K562 (cell line): ENCODE results near the gene PPP1R9B. TPM values are rescaled to one million over a fixed set of nuclear protein-coding genes. Genes with fewer than 3 reads are reported as not detected.

Experiments used
- BRCA1 ChIP-seq, 2 experiments: fragments of 450-650 bp in 1 of 2; sonication (generic) in 1 of 2; formaldehyde crosslinking in 1 of 2; IDR thresholded peaks; 2 replicates each; pipeline versions ENCODE4 v1.5.0 to v1.6.1; 2017 to 2020; ENCODE audit warnings: mild to moderate bottlenecking in 1 of 2, missing genetic modification reagents in 1 of 2
- CBX1 ChIP-seq: sonication (generic); IDR thresholded peaks from 2 replicates; pipeline ENCODE4 v1.6.1; 2016; ENCODE audit warnings: antibody characterized with exemption, low read depth, mild to moderate bottlenecking
- TAF1 ChIP-seq: IDR thresholded peaks from 2 replicates; pipeline ENCODE4 v1.6.1; 2011; ENCODE audit warnings: mild to moderate bottlenecking, low read length, moderate library complexity; ENCODE audit not compliant: insufficient read depth, control insufficient read depth, severe bottlenecking; ENCODE audit errors: extremely low read depth
- ZBTB11 ChIP-seq, 3 experiments: fragments of 200-800 bp in 1 of 3; fragments of 250-450 bp in 1 of 3; fragments of 450-650 bp in 1 of 3; sonication (Bioruptor Pico) in 1 of 3; sonication (Bioruptor generic) in 1 of 3; formaldehyde crosslinking in 1 of 3; IDR thresholded peaks; 2 replicates each; pipeline versions ENCODE4 v1.6.1 to v1.8.0; 2016 to 2022; ENCODE audit warnings: mild to moderate bottlenecking in 2 of 3, missing genetic modification characterization in 2 of 3, missing compliant biosample characterization in 1 of 3, moderate library complexity in 1 of 3
- ZNF318 ChIP-seq, 2 experiments: fragments of 450-650 bp; IDR thresholded peaks; 2 replicates each; pipeline ENCODE4 v1.6.1; 2016; ENCODE audit warnings: mild to moderate bottlenecking in 2 of 2, borderline replicate concordance in 1 of 2, low read depth in 1 of 2, moderate library complexity in 1 of 2
- ZNF639 ChIP-seq, 2 experiments: fragments of 200-800 bp in 1 of 2; sonication (Bioruptor generic) in 1 of 2; sonication (generic) in 1 of 2; formaldehyde crosslinking in 1 of 2; IDR thresholded peaks in 1 of 2; conservative IDR thresholded peaks in 1 of 2; 2 replicates each; pipeline versions ENCODE4 v1.5.0 to v1.6.1; 2016 to 2020; ENCODE audit warnings: missing compliant biosample characterization in 1 of 2, missing genetic modification characterization in 1 of 2, missing genetic modification reagents in 1 of 2
- polyA plus RNA-seq, 8 experiments: library from polyadenylated mRNA; depleted of rRNA in 4 of 8; stranded (reverse) in 5 of 8; unstranded in 3 of 8; fragments of >200 nt; fragmentation: Nextera tagmentation in 2 of 8; fragmentation: Illumina TruSeq in 1 of 8; extraction: Ambion mirVana in 2 of 8; extraction: Trizol in 1 of 8; gene quantifications; 2 replicates each; pipeline versions ENCODE4 v1.2.1 to v1.2.3, GENCODE V29; 2011 to 2014; ENCODE audit warnings: inconsistent platforms in 1 of 8, missing spikeins in 1 of 8
- total RNA-seq, 7 experiments: library from RNA; depleted of rRNA in 6 of 7; stranded (reverse); fragments of >200 nt in 6 of 7; fragmentation: Illumina TruSeq in 2 of 7; extraction: Trizol in 2 of 7; gene quantifications; 2 replicates each; pipeline versions ENCODE4 v1.2.1 to v1.2.3, GENCODE V29; 2011 to 2021; ENCODE audit warnings: low replicate concordance in 1 of 7

The PPP1R9B gene
- total and polyA plus RNA-seq, 9 of the 15 experiments (the other 6 are each of a cell fraction or from before 2014, with no cell fraction given) = 0.10 to 63.5 (median 24.7) TPM

GRCh38 chr17:50151041-50151936, 812 bp upstream of the PPP1R9B start (continued):
- TF ChIP-seq ZNF318 (IDR thresholded peaks at IDR 0.05; ENCODE audit: borderline replicate concordance in 1 of 2, low read depth in 1 of 2) = 0 out of 4 replicates have a peak, but pooled peaks of 1 of the 2 experiments have one; percentile 48
- TF ChIP-seq BRCA1 (IDR thresholded peaks at IDR 0.05) = no peak
- no peak for TF ChIP-seq BRCA1 (CRISPR knock-in tag; IDR thresholded peaks at IDR 0.05)
- TF ChIP-seq ZNF639 (CRISPR knock-in tag; conservative IDR thresholded peaks at IDR 0.05 in 1 of 2, IDR thresholded peaks at IDR 0.05 in 1 of 2) = peak in 1 of 2 experiments; percentile 85; a peak in 2 of 4 replicates
- TF ChIP-seq TAF1 = peak; percentile 74
- peak; percentile 36 to 75 (median 61); a peak in 3 of 6 replicates for TF ChIP-seq ZBTB11 (CRISPR knock-in tag; IDR thresholded peaks at IDR 0.05)
- TF ChIP-seq CBX1 = peak; percentile 69; the same call in 1 of the 2 replicates
